ENCODE data around the gene LCE1B. TPM values are rescaled to one million over a fixed set of nuclear protein-coding genes. Genes with fewer than 3 reads are reported as not detected.

The LCE1B gene
- total RNA-seq, 2 donors from 2014 or later = not detected

DNA sequence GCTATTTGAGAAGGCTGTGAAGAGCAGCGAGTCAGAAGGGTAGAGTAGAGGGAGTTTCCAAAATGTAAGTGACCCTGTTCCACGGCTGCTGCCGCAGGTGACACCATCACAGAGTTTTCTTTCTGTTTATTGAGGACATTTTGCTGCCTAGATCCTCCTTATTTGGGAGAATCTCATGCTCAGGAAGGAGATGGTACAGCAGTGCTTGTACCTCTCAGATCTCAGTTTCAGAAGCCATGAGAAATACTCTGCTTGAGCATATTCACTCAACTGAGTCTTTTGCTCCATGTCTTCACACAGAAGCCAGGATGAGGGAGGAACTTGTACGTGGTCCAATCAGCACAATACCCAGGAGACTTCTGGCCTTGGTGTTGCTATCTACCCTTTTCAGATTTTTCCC lies 49.6 kb downstream of the LCE1B start:
- H3K4me1 ChIP-seq = no peaks in the 10 kb centered on the region
- H3K27ac ChIP-seq = no peak overlapping the region
- no peak overlapping the region for H3K4me3 ChIP-seq
- TF ChIP-seq, protein P1, sequence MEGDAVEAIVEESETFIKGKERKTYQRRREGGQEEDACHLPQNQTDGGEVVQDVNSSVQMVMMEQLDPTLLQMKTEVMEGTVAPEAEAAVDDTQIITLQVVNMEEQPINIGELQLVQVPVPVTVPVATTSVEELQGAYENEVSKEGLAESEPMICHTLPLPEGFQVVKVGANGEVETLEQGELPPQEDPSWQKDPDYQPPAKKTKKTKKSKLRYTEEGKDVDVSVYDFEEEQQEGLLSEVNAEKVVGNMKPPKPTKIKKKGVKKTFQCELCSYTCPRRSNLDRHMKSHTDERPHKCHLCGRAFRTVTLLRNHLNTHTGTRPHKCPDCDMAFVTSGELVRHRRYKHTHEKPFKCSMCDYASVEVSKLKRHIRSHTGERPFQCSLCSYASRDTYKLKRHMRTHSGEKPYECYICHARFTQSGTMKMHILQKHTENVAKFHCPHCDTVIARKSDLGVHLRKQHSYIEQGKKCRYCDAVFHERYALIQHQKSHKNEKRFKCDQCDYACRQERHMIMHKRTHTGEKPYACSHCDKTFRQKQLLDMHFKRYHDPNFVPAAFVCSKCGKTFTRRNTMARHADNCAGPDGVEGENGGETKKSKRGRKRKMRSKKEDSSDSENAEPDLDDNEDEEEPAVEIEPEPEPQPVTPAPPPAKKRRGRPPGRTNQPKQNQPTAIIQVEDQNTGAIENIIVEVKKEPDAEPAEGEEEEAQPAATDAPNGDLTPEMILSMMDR (IDR thresholded peaks at IDR 0.05) = no peak
- no peaks in the 10 kb centered on the region for H3K9me3 ChIP-seq
- no peaks in the 10 kb centered on the region for H3K36me3 ChIP-seq
- DNase-seq (ENCODE audit: low spot score) = no peak
- H3K27me3 ChIP-seq = no peaks in the 10 kb centered on the region

Other genes with a start within 250 kb of the LCE1B start
- not detected for gene LCE3E, start 245.2 kb upstream of the LCE1B start, total RNA-seq
- gene LCE3D, start 231.5 kb upstream of the LCE1B start, total RNA-seq = not detected
- not detected for gene LCE3C, start 211.7 kb upstream of the LCE1B start, total RNA-seq
- not detected for gene LCE3B, start 198.2 kb upstream of the LCE1B start, total RNA-seq
- gene LCE3A, start 188.9 kb upstream of the LCE1B start, total RNA-seq = not detected
- not detected for gene LCE2D, start 148.6 kb upstream of the LCE1B start, total RNA-seq
- not detected for gene LCE2C, start 136.7 kb upstream of the LCE1B start, total RNA-seq
- not detected for gene LCE2B, start 125.8 kb upstream of the LCE1B start, total RNA-seq
- gene LCE2A, start 113.6 kb upstream of the LCE1B start, total RNA-seq = not detected
- gene LCE4A, start 103.8 kb upstream of the LCE1B start, total RNA-seq = not detected
- gene KPRP, start 53.9 kb upstream of the LCE1B start, total RNA-seq = not detected
- not detected for gene LCE1F, start 36.8 kb upstream of the LCE1B start, total RNA-seq
- not detected for gene LCE1E, start 25.7 kb upstream of the LCE1B start, total RNA-seq
- gene LCE1D, start 15.2 kb upstream of the LCE1B start, total RNA-seq = not detected
- not detected for gene LCE1C, start 5.3 kb upstream of the LCE1B start, total RNA-seq
- gene LCE1A, start 15.5 kb downstream of the LCE1B start, total RNA-seq = not detected
- not detected for gene LCE6A, start 30.9 kb downstream of the LCE1B start, total RNA-seq
- gene LCE7A, start 48.0 kb downstream of the LCE1B start, total RNA-seq = not detected
- gene SMCP, start 66.4 kb downstream of the LCE1B start, total RNA-seq = not detected
- gene IVL, start 96.6 kb downstream of the LCE1B start, total RNA-seq = not detected
- gene SPRR5, start 135.2 kb downstream of the LCE1B start, total RNA-seq = not detected
- not detected for gene SPRR4, start 158.7 kb downstream of the LCE1B start, total RNA-seq
- gene SPRR1A, start 172.1 kb downstream of the LCE1B start, total RNA-seq = not detected
- gene SPRR3, start 189.8 kb downstream of the LCE1B start, total RNA-seq = not detected
- not detected for gene SPRR1B, start 219.2 kb downstream of the LCE1B start, total RNA-seq
- not detected for gene SPRR2D, start 229.1 kb downstream of the LCE1B start, total RNA-seq
- gene SPRR2A, start 245.5 kb downstream of the LCE1B start, total RNA-seq = not detected